CD14-positive monocyte (primary cell): ENCODE measurements around the gene MPP2. TPM values are rescaled to one million over a fixed set of nuclear protein-coding genes. Genes with fewer than 3 reads are reported as not detected.

ENCODE experiments used
- DNase-seq, 3 donors: peaks; one replicate each; pipeline ENCODE4 v3.0.0-alpha.2; 2011 to 2022
- H2AFZ ChIP-seq: 2 replicates; pipeline ENCODE4 v1.6.0; 2012; ENCODE audit warnings: mild to moderate bottlenecking, low read depth, low read length, inconsistent platforms; ENCODE audit not compliant: insufficient read depth, poor library complexity, severe bottlenecking
- H3K27ac ChIP-seq, 2 donors: 1 replicate in 1 of 2; 2 replicates in 1 of 2; pipeline ENCODE4 v1.5.1; 2012 to 2013; ENCODE audit warnings: low read length in 2 of 2, control low read depth in 1 of 2, inconsistent platforms in 1 of 2, low read depth in 1 of 2, mild to moderate bottlenecking in 1 of 2
- H3K27me3 ChIP-seq, 2 donors: one replicate each; pipeline versions ENCODE4 v1.6.0 to v1.6.1; 2011 to 2013; ENCODE audit warnings: low read length in 2 of 2; ENCODE audit not compliant: control insufficient read depth in 2 of 2, insufficient read depth in 2 of 2
- H3K36me3 ChIP-seq, 2 donors: replicated peaks in 1 of 2; 1 replicate in 1 of 2; 2 replicates in 1 of 2; pipeline versions ENCODE4 v1.5.1 to v1.6.1; 2012 to 2013; ENCODE audit warnings: low read length in 2 of 2, control low read depth in 1 of 2, inconsistent platforms in 1 of 2, mild to moderate bottlenecking in 1 of 2; ENCODE audit not compliant: insufficient read depth in 2 of 2, control insufficient read depth in 1 of 2
- H3K4me1 ChIP-seq, 2 donors: 1 replicate in 1 of 2; 2 replicates in 1 of 2; pipeline versions ENCODE4 v1.5.1 to v1.6.1; 2012 to 2013; ENCODE audit warnings: low read length in 2 of 2, control low read depth in 1 of 2, inconsistent platforms in 1 of 2, mild to moderate bottlenecking in 1 of 2, moderate library complexity in 1 of 2; ENCODE audit not compliant: insufficient read depth in 2 of 2, control insufficient read depth in 1 of 2
- H3K4me2 ChIP-seq: replicated peaks from 2 replicates; pipeline ENCODE3; 2012; ENCODE audit warnings: low read length, moderate library complexity, mild to moderate bottlenecking; ENCODE audit not compliant: poor library complexity, severe bottlenecking; ENCODE audit errors: extremely low read depth
- H3K4me3 ChIP-seq, 3 experiments: fragments of 200-600 bp in 1 of 3; sonication (generic) in 1 of 3; replicated peaks in 1 of 3; 1 replicate in 2 of 3; 2 replicates in 1 of 3; pipeline ENCODE4 v1.5.1; 2011 to 2013; ENCODE audit warnings: low read length in 3 of 3, mild to moderate bottlenecking in 3 of 3, control low read depth in 2 of 3, low read depth in 2 of 3, inconsistent platforms in 1 of 3, moderate library complexity in 1 of 3
- H3K79me2 ChIP-seq: 2 replicates; pipeline ENCODE4 v1.6.0; 2012; ENCODE audit warnings: mild to moderate bottlenecking, control low read depth, inconsistent platforms, low read length, moderate library complexity; ENCODE audit not compliant: insufficient read depth
- H3K9ac ChIP-seq: 2 replicates; pipeline ENCODE4 v1.6.0; 2017; ENCODE audit warnings: low read length, mild to moderate bottlenecking; ENCODE audit not compliant: insufficient read depth, poor library complexity, severe bottlenecking
- H3K9me3 ChIP-seq, 2 donors: replicated peaks in 1 of 2; 1 replicate in 1 of 2; 2 replicates in 1 of 2; pipeline versions ENCODE4 v1.5.1 to v1.6.1; 2012 to 2013; ENCODE audit warnings: low read length in 2 of 2, control low read depth in 1 of 2; ENCODE audit not compliant: control insufficient read depth in 1 of 2, insufficient read depth in 1 of 2
- H4K20me1 ChIP-seq: 2 replicates; pipeline ENCODE4 v1.6.0; 2012; ENCODE audit warnings: mild to moderate bottlenecking, low read length, control low read depth, moderate library complexity; ENCODE audit not compliant: insufficient read depth
- H3K27ac Mint-ChIP-seq, 7 donors: one replicate each; pipeline ENCODE4 v1.8.0; 2020; ENCODE audit warnings: mild to moderate bottlenecking in 7 of 7, mixed read lengths in 7 of 7, moderate library complexity in 6 of 7, inconsistent platforms in 2 of 7
- H3K27me3 Mint-ChIP-seq, 3 donors: one replicate each; pipeline ENCODE4 v1.8.0; 2021 to 2022; ENCODE audit warnings: low read depth in 3 of 3, mild to moderate bottlenecking in 3 of 3, mixed read lengths in 3 of 3, moderate library complexity in 3 of 3, inconsistent platforms in 1 of 3
- H3K36me3 Mint-ChIP-seq, 2 donors: one replicate each; pipeline ENCODE4 v1.8.0; 2020; ENCODE audit warnings: mixed read lengths in 2 of 2, inconsistent platforms in 1 of 2, mild to moderate bottlenecking in 1 of 2
- H3K4me1 Mint-ChIP-seq: one replicate; pipeline ENCODE4 v1.8.0; 2020; ENCODE audit warnings: mild to moderate bottlenecking, mixed read lengths
- H3K4me3 Mint-ChIP-seq, 2 donors: one replicate each; pipeline ENCODE4 v1.8.0; 2020; ENCODE audit warnings: mild to moderate bottlenecking in 2 of 2, mixed read lengths in 2 of 2, moderate library complexity in 1 of 2
- H3K9me3 Mint-ChIP-seq, 7 donors: one replicate each; pipeline ENCODE4 v1.8.0; 2020 to 2022; ENCODE audit warnings: mixed read lengths in 7 of 7, mild to moderate bottlenecking in 6 of 7, moderate library complexity in 6 of 7, inconsistent platforms in 2 of 7
- CTCF ChIP-seq: fragments of 200-600 bp; IDR thresholded peaks from one replicate; pipeline ENCODE4 v1.8.0; 2022; ENCODE audit warnings: antibody characterized with exemption, mild to moderate bottlenecking
- WGBS: methylation state at CpG from one replicate; pipeline ENCODE4 v1.1.5; 2013; ENCODE audit warnings: missing lambda C conversion rate; ENCODE audit not compliant: insufficient coverage; 5-methylcytosine and 5-hydroxymethylcytosine counted together
- intact Hi-C, 2 donors: fragments of 100-400 bp; cut with micrococcal nuclease; formaldehyde crosslinking; loops; one replicate each; pipeline versions ENCODE4 v1.15.0 to v1.15.1; 2023
- polyA plus RNA-seq, 3 donors: library from polyadenylated mRNA; depleted of rRNA in 1 of 3; unstranded in 2 of 3; stranded (reverse) in 1 of 3; fragments of 300-500 nt in 2 of 3; fragments of >200 nt in 1 of 3; fragmentation: Illumina TruSeq in 2 of 3; gene quantifications; 1 replicate in 2 of 3; 2 replicates in 1 of 3; pipeline ENCODE4 v1.2.3, GENCODE V29; 2012 to 2021

Gene MPP2
- polyA plus RNA-seq, 3 donors, result not detected

DNA sequence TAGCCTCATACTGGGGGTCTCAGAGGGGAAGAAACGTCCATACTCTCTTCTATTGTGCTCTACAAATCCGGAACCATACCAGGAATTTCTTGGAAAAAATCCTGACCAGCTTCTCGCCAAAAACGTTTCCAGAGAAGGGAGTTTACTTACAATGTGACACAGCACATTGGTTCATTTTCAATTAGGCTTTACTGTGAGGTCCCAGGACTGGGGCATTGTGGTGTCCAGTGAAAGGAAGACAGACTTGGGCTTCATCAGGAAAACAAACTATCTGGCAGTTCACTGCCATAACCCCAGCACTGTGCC lies 14.7 kb downstream of the MPP2 start:
- Histone ChIP-seq H3K4me1 (no peaks in the 10 kb centered on the region), H3K4me3 (no peak overlapping the region), H2AFZ (no peak overlapping the region), H3K27me3 (no peaks in the 10 kb centered on the region), H4K20me1 (no peaks in the 10 kb centered on the region), H3K9ac (no peak overlapping the region), H3K36me3 (no peaks in the 10 kb centered on the region), H3K9me3 (no peaks in the 10 kb centered on the region), H3K79me2 (no peaks in the 10 kb centered on the region), H3K4me2 (no peak overlapping the region), H3K27ac (no peak overlapping the region)
- no peaks in the 10 kb centered on the region for H3K36me3 Mint-ChIP-seq
- no peak overlapping the region for H3K4me3 Mint-ChIP-seq
- DNase-seq, result no peak
- intact Hi-C loops, result no loop called here
- H3K27me3 Mint-ChIP-seq, result peaks cover 2 to 7% (median 6%) of the 10 kb centered on the region in 3 donors
- no peak for TF ChIP-seq CTCF
- 79% methylated on average over 4 of the region's 4 CpGs for WGBS
- H3K27ac Mint-ChIP-seq, result no peak overlapping the region
- H3K9me3 Mint-ChIP-seq, result no peaks in the 10 kb centered on the region
- H3K4me1 Mint-ChIP-seq, result no peaks in the 10 kb centered on the region

GRCh38 chr17:43891851-43892646 lies 15.3 kb downstream of the MPP2 start:
- H3K9ac ChIP-seq, result no peak overlapping the region

More at GRCh38 chr17:43891851-43892646, 15.3 kb downstream of the MPP2 start:
- no peak overlapping the region for H3K4me2 ChIP-seq
- H3K4me1 Mint-ChIP-seq, result no peaks in the 10 kb centered on the region
- H3K27me3 Mint-ChIP-seq, result peaks cover 2 to 9% (median 6%) of the 10 kb centered on the region in 3 donors
- H3K4me3 ChIP-seq, result no peak overlapping the region
- H3K79me2 ChIP-seq, result no peaks in the 10 kb centered on the region
- H3K27ac Mint-ChIP-seq, result no peak overlapping the region
- H3K9me3 ChIP-seq, result no peaks in the 10 kb centered on the region
- WGBS, result 90% methylated on average over 4 of the region's 5 CpGs
- intact Hi-C loops, result no loop called here
- no peaks in the 10 kb centered on the region for H4K20me1 ChIP-seq
- no peaks in the 10 kb centered on the region for H3K4me1 ChIP-seq
- H3K4me3 Mint-ChIP-seq, result no peak overlapping the region
- no peak overlapping the region for H2AFZ ChIP-seq
- H3K27ac ChIP-seq, result no peak overlapping the region
- no peak for TF ChIP-seq CTCF
- H3K27me3 ChIP-seq, result no peaks in the 10 kb centered on the region
- no peaks in the 10 kb centered on the region for H3K36me3 Mint-ChIP-seq
- no peaks in the 10 kb centered on the region for H3K9me3 Mint-ChIP-seq
- no peak for DNase-seq
- H3K36me3 ChIP-seq, result no peaks in the 10 kb centered on the region
